Measurements from ENCODE around the gene EP400. TPM values are rescaled to one million over a fixed set of nuclear protein-coding genes. Genes with fewer than 3 reads are reported as not detected.
"Not testable (repeated sequence)": the region's sequence is repeated elsewhere in the genome, so short reads cannot be mapped to it uniquely, and the experiment has no call there.

The EP400 gene
- total RNA-seq, 3 donors from 2014 or later = 34.9 to 47.8 (median 40.7) TPM

DNA sequence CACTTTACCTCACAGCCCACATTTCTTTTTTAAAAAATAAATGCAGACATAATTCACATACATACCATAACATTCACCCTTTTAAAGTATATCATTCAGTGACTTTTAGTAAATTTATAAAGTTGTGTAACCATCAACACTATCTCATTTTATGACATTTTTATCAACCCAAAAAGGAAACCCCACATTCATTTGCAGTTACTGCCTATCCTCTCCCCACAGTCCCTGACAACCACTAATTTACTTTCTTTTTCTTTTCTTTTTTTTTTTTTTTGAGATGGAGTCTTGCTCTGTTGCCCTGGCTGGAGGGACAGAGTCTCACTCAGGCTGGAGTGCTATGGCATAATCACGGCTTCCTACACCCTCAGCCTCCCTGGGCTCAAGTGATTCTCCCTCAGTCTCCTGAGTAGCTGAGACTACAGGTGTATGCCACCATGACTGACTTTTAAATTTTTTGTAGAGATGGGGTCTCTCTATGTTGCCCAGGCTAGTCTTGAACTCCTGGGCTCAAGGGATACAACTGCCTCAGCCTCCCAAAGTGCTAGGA, 1.5 kb upstream of the EP400 start:
- Histone ChIP-seq H3K4me1 (ENCODE audit: low read depth) (peaks cover 14% of the 10 kb centered on the region), H3K36me3 (ENCODE audit: low read depth) (no peaks in the 10 kb centered on the region), H3K9me3 (no peaks in the 10 kb centered on the region), H3K4me3 (no peak overlapping the region)
- ATAC-seq (no peak), DNase-seq (no peak)
- intact Hi-C loops (cut with DNase I, micrococcal nuclease) = no loop called here
- TF ChIP-seq, protein P1, sequence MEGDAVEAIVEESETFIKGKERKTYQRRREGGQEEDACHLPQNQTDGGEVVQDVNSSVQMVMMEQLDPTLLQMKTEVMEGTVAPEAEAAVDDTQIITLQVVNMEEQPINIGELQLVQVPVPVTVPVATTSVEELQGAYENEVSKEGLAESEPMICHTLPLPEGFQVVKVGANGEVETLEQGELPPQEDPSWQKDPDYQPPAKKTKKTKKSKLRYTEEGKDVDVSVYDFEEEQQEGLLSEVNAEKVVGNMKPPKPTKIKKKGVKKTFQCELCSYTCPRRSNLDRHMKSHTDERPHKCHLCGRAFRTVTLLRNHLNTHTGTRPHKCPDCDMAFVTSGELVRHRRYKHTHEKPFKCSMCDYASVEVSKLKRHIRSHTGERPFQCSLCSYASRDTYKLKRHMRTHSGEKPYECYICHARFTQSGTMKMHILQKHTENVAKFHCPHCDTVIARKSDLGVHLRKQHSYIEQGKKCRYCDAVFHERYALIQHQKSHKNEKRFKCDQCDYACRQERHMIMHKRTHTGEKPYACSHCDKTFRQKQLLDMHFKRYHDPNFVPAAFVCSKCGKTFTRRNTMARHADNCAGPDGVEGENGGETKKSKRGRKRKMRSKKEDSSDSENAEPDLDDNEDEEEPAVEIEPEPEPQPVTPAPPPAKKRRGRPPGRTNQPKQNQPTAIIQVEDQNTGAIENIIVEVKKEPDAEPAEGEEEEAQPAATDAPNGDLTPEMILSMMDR (IDR thresholded peaks at IDR 0.05) = no peak

DNA sequence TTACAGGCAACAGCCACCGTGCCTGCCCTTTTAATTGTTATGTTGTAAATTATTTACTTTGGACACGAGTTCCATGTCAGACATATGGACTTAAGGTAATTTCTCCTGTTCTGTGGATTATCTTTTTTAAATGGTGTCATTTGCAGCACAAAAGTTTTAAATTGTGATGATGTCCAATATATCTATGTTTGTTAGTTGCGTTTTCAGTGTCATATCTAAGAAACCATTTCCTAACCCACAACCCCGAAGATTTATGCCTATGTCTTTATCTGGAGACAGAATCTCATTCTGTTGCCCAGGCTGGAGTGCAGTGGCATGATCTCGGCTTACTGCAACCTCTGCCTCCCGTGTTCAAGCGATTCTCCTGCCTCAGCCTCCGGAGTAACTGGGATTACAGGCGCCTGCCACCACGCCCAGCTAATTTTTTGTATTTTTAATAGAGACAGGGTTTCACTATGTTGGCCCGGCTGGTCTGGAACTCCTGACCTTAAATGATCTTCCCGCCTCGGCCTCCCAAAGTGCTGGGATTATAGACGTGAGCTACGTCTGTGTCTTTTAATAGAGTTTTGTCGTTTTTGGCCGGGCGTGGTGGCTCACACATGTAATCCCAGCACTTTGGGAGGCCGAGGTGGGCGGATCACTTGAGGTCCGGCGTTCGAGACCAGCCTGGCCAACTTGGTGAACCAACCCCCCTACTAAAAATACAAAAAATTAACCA, 870 bp upstream of the EP400 start:
- H3K36me3 ChIP-seq (ENCODE audit: low read depth); H3K9me3 ChIP-seq; ATAC-seq; DNase-seq; intact Hi-C loops (cut with DNase I, micrococcal nuclease); H3K4me3 ChIP-seq: not testable (repeated sequence)
- peaks cover 14% of the 10 kb centered on the region for H3K4me1 ChIP-seq (ENCODE audit: low read depth)

DNA sequence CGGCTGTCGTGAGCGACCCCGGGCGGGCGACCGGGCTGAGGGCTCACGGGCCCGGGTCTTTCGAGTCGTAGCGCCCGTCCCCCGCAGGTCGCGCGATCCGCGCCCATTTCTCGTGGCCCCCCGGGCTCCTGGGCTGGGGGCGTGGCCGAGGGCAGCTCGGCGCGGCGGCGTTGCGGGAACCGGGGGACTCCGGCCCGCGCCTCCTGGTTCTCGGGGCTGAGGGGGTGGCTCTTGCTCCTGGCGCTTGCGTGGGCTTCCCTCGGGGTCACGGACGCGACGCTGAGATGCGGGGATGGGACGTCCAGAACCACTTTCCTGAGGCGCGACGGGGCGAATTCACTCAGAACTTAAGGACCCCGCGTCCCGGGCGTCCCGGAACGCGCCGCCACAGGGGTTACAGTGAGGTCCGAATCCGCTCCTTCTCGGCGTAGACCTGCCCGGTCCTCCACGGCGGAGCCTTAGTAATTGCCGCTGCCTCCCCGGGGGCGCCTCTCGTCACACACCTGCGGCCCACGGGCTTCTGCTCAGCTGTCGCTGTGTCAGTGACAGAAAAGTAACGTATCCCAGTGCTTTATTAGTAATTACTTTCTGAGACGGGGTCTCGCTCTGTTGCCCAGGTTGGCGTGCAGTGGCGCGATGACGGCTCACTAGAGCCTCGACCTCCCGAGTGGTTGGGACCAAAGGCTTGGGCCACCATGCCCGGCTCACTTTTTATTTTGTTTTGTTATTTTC, 606 bp downstream of the EP400 start:
- intact Hi-C loops (cut with DNase I, micrococcal nuclease) = no loop called here
- peak overlapping the region; percentile 92 for H3K4me3 ChIP-seq
- peaks cover 14% of the 10 kb centered on the region for H3K4me1 ChIP-seq (ENCODE audit: low read depth)
- TF ChIP-seq, protein P1 (IDR thresholded peaks at IDR 0.05) = no peak
- peak; percentile 27 for ATAC-seq
- H3K9me3 ChIP-seq = no peaks in the 10 kb centered on the region
- peak in 2 of 3 donors; percentile 72 to 73 for DNase-seq
- no peaks in the 10 kb centered on the region for H3K36me3 ChIP-seq (ENCODE audit: low read depth)

DNA sequence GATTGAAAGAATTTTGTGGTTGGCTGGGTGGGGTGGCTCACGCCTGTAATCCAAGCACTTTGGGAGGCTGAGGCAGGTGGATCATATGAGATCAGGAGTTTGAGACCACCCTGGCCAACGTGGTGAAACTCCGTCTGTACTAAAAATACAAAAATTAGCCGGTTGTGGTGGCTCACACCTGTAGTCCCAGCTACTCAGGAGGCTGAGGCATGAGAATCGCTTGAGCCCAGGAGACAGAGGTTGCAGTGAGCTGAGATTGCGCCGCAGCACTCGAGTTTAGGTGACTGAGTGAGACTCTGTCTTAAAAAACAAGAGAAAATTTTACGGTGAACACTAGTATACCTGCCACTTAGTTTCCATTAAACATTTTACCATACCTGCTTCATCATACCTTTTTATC, 4.1 kb downstream of the EP400 start:
- intact Hi-C loops (cut with DNase I, micrococcal nuclease); H3K36me3 ChIP-seq (ENCODE audit: low read depth); DNase-seq; H3K9me3 ChIP-seq; H3K4me3 ChIP-seq; ATAC-seq: not testable (repeated sequence)
- peaks cover 24% of the 10 kb centered on the region for H3K4me1 ChIP-seq (ENCODE audit: low read depth)

DNA sequence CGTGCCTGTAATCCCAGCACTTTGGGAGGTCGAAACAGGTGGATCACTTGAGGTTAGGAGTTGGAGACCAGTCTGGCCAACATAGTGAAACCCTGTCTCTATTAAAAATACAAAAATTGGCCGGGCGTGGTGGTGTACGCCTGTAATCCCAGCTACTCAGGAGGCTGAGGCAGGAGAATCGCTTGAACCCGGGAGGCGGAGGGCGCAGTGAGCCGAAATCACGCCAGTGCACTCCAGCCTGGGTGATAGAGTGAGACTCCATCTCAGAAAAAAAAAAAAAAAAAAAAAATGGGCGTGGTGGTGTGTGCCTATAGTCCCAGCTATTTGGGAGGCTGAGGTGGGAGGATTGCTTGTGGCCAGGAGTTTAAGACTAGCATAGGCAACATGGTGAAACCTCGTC, 4.7 kb downstream of the EP400 start:
- DNase-seq; intact Hi-C loops (cut with DNase I, micrococcal nuclease); H3K4me3 ChIP-seq; H3K9me3 ChIP-seq; ATAC-seq; H3K36me3 ChIP-seq (ENCODE audit: low read depth): not testable (repeated sequence)
- H3K4me1 ChIP-seq (ENCODE audit: low read depth) = peaks cover 18% of the 10 kb centered on the region

DNA sequence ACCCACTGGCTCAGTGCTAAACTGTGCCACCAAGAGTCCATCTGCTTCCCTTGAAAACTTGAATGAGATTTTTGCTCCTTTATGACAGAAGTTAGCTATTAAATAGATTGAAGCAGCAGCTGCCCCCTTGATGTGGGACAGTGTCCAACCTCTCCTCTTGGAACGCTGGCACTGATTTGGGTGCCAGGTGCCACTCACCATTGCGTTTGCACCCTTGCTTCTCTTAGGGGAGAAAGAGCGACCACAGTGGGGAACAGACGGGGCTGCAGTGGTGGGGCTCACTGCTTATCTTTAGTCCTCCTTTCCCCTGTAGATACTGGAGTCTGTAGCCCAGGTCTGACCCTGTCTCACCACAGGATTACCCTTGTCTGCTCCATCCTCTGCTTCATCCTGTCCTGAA, 9.4 kb downstream of the EP400 start:
- Histone ChIP-seq H3K36me3 (ENCODE audit: low read depth) (no peaks in the 10 kb centered on the region), H3K9me3 (no peaks in the 10 kb centered on the region), H3K4me3 (no peak overlapping the region), H3K4me1 (ENCODE audit: low read depth) (peaks cover 12% of the 10 kb centered on the region)
- no peak for DNase-seq
- TF ChIP-seq, protein P1 (IDR thresholded peaks at IDR 0.05) = no peak
- intact Hi-C loops (cut with DNase I, micrococcal nuclease) = no loop called here
- ATAC-seq = no peak
